Prostate gland (tissue), 2 donors: ENCODE data around the gene ZMYND10. TPM values are rescaled to one million over a fixed set of nuclear protein-coding genes. Genes with fewer than 3 reads are reported as not detected.

Experiments
- DNase-seq: peaks from one replicate; pipeline ENCODE4 v3.0.0-alpha.2; 2019; ENCODE audit warnings: low spot score
- H3K27ac ChIP-seq, 2 donors: fragments of 200-600 bp; sonication (generic); 2 replicates each; pipeline ENCODE4 v1.5.1; 2017 to 2019
- H3K27me3 ChIP-seq: fragments of 200-600 bp; sonication (generic); replicated peaks from 2 replicates; pipeline ENCODE4 v1.5.1; 2019; ENCODE audit not compliant: insufficient read depth
- H3K36me3 ChIP-seq, 2 donors: fragments of 200-600 bp; sonication (generic); 1 replicate in 1 of 2; 2 replicates in 1 of 2; pipeline versions ENCODE4 v1.5.1 to v1.8.1; 2017 to 2019
- H3K4me1 ChIP-seq: fragments of 200-600 bp; sonication (generic); replicated peaks from 2 replicates; pipeline ENCODE4 v1.5.1; 2019
- H3K4me3 ChIP-seq, 2 donors: fragments of 200-600 bp; sonication (generic); 2 replicates each; pipeline ENCODE4 v1.5.1; 2017 to 2019
- H3K9me3 ChIP-seq: fragments of 200-600 bp; sonication (generic); 2 replicates; pipeline ENCODE4 v1.5.1; 2017
- CTCF ChIP-seq, 4 experiments: fragments of 200-600 bp in 2 of 4; fragments of 450-650 bp in 2 of 4; sonication (generic) in 2 of 4; IDR thresholded peaks; 1 replicate in 3 of 4; 2 replicates in 1 of 4; pipeline ENCODE4 v1.5.1; 2016 to 2019; ENCODE audit warnings: antibody characterized with exemption in 4 of 4, mild to moderate bottlenecking in 2 of 4, moderate library complexity in 2 of 4
- POLR2A ChIP-seq: fragments of 450-650 bp; IDR thresholded peaks from one replicate; pipeline ENCODE4 v1.6.1; 2016; ENCODE audit warnings: antibody characterized with exemption, mild to moderate bottlenecking
- POLR2AphosphoS5 ChIP-seq: sonication (generic); formaldehyde crosslinking; IDR thresholded peaks from one replicate; pipeline ENCODE4 v1.6.1; 2017; ENCODE audit warnings: antibody characterized with exemption
- WGBS: methylation state at CpG from one replicate; pipeline ENCODE4 v1.1.5; 2018; 5-methylcytosine and 5-hydroxymethylcytosine counted together
- intact Hi-C: fragments of 100-400 bp; cut with DNase I; formaldehyde crosslinking; loops from one replicate; pipeline ENCODE4 v1.14.2; 2022
- total RNA-seq, 2 donors: library from RNA; depleted of rRNA; stranded (reverse); fragments of >200 nt; gene quantifications; one replicate each; pipeline ENCODE4 v1.1.0, GENCODE V29; 2016

ZMYND10 gene
- total RNA-seq, 2 donors from 2014 or later, result 1.6 to 41.9 TPM

GRCh38 chr3:50388720-50389413 lies 43.3 kb upstream of the ZMYND10 start:
- H3K27ac ChIP-seq, result no peak overlapping the region
- no peaks in the 10 kb centered on the region for H3K36me3 ChIP-seq
- DNase-seq, result no peak
- H3K27me3 ChIP-seq, result no peaks in the 10 kb centered on the region
- H3K4me1 ChIP-seq, result no peaks in the 10 kb centered on the region
- intact Hi-C loops, result no loop called here
- no peak overlapping the region for H3K4me3 ChIP-seq
- TF ChIP-seq CTCF (IDR thresholded peaks at IDR 0.05) (no peak), POLR2AphosphoS5 (no peak), POLR2A (no peak)
- WGBS, result 87% methylated on average over 22 of the region's 22 CpGs
- no peaks in the 10 kb centered on the region for H3K9me3 ChIP-seq

- intact Hi-C loops, result no loop called here
- DNase-seq, result no peak
- Histone ChIP-seq H3K9me3 (no peaks in the 10 kb centered on the region), H3K4me3 (no peak overlapping the region), H3K36me3 (no peaks in the 10 kb centered on the region), H3K27ac (no peak overlapping the region), H3K27me3 (no peaks in the 10 kb centered on the region), H3K4me1 (no peaks in the 10 kb centered on the region)
- peak in 1 of 4 experiments; percentile 11 for TF ChIP-seq CTCF (IDR thresholded peaks at IDR 0.05)
- no peak for TF ChIP-seq POLR2A
- WGBS, result 78% methylated on average over 23 of the region's 25 CpGs
Observed at GRCh38 chr3:50388016-50388719, 42.6 kb upstream of the ZMYND10 start.

GRCh38 chr3:50385754-50386153 lies 40.2 kb upstream of the ZMYND10 start:
- no peaks in the 10 kb centered on the region for H3K9me3 ChIP-seq
- no peaks in the 10 kb centered on the region for H3K4me1 ChIP-seq
- 84% methylated on average over 13 of the region's 13 CpGs for WGBS
- H3K4me3 ChIP-seq, result no peak overlapping the region
- no peak for DNase-seq
- H3K36me3 ChIP-seq, result no peaks in the 10 kb centered on the region
- no peaks in the 10 kb centered on the region for H3K27me3 ChIP-seq
- intact Hi-C loops, result no loop called here
- H3K27ac ChIP-seq, result no peak overlapping the region
- TF ChIP-seq POLR2A (no peak), POLR2AphosphoS5 (no peak), CTCF (IDR thresholded peaks at IDR 0.05) (no peak)

GRCh38 chr3:50383750-50384149 lies 38.2 kb upstream of the ZMYND10 start:
- no peak overlapping the region for H3K4me3 ChIP-seq
- intact Hi-C loops, result no loop called here
- no peak for DNase-seq
- no peaks in the 10 kb centered on the region for H3K9me3 ChIP-seq
- WGBS, result 74% methylated on average over 6 of the region's 6 CpGs
- H3K27ac ChIP-seq, result no peak overlapping the region
- no peaks in the 10 kb centered on the region for H3K27me3 ChIP-seq
- no peaks in the 10 kb centered on the region for H3K36me3 ChIP-seq
- no peaks in the 10 kb centered on the region for H3K4me1 ChIP-seq
- TF ChIP-seq POLR2A (no peak), POLR2AphosphoS5 (no peak), CTCF (IDR thresholded peaks at IDR 0.05) (no peak)

GRCh38 chr3:50382722-50383121 lies 37.2 kb upstream of the ZMYND10 start:
- Histone ChIP-seq H3K36me3 (no peaks in the 10 kb centered on the region), H3K27ac (no peak overlapping the region), H3K9me3 (no peaks in the 10 kb centered on the region), H3K4me3 (no peak overlapping the region), H3K27me3 (no peaks in the 10 kb centered on the region), H3K4me1 (no peaks in the 10 kb centered on the region)
- WGBS, result 86% methylated on average over 12 of the region's 12 CpGs
- no peak for DNase-seq
- intact Hi-C loops, result no loop called here
- TF ChIP-seq POLR2A, result no peak
- no peak for TF ChIP-seq CTCF (IDR thresholded peaks at IDR 0.05)
- TF ChIP-seq POLR2AphosphoS5, result no peak
